ENCODE data around the gene GAS2L1. TPM values are rescaled to one million over a fixed set of nuclear protein-coding genes. Genes with fewer than 3 reads are reported as not detected.

GAS2L1 gene
- total and polyA plus RNA-seq, 2 experiments from 2014 or later, result 5.2 to 9.5 TPM

- TF ChIP-seq CTCF (conservative IDR thresholded peaks at IDR 0.05; ENCODE audit: low read depth in 2 of 2), result no peak
- no peak for TF ChIP-seq JUNB (IDR thresholded peaks at IDR 0.05; ENCODE audit: unreplicated experiment)
- TF ChIP-seq NANOG (IDR thresholded peaks at IDR 0.05; ENCODE audit: borderline replicate concordance), result no peak
Measured at GRCh38 chr22:29265929-29266328, 40.5 kb upstream of the GAS2L1 start (continued).

- H3F3A ChIP-seq (replicated peaks; ENCODE audit: low read depth), result 0 out of 2 replicates have a peak, but pooled peaks cover 2% of the 10 kb centered on the region
- peak overlapping the region; percentile 52 for H2AFZ ChIP-seq
- H3K4me3 ChIP-seq, result peak overlapping the region; percentile 99
- ATAC-seq, result peak; percentile 5
- H3K4me1 Mint-ChIP-seq, result peaks cover 31% of the 10 kb centered on the region
- peaks cover 18% of the 10 kb centered on the region for H3K27me3 Mint-ChIP-seq (ENCODE audit: insufficient read depth, low read depth, poor library complexity)
- peaks cover 30% of the 10 kb centered on the region for H3K4me1 ChIP-seq (ENCODE audit: insufficient read depth)
- H3K36me3 Mint-ChIP-seq (ENCODE audit: low read depth), result peaks cover 70% of the 10 kb centered on the region
- no peaks in the 10 kb centered on the region for H3K9me2 ChIP-seq (ENCODE audit: insufficient read depth)
- H3K4me3 Mint-ChIP-seq, result peak overlapping the region; percentile 92
- H3K27me3 ChIP-seq (ENCODE audit: insufficient read depth), result no peaks in the 10 kb centered on the region
- peak; percentile 17 for DNase-seq (ENCODE audit: low spot score)
- no peaks in the 10 kb centered on the region for H3K9me3 Mint-ChIP-seq
- H3K79me2 ChIP-seq (replicated peaks; ENCODE audit: insufficient read depth), result peaks cover 58% of the 10 kb centered on the region
- H4K20me1 ChIP-seq (replicated peaks; ENCODE audit: insufficient read depth), result peaks cover 29% of the 10 kb centered on the region
- peaks cover 17% of the 10 kb centered on the region for H3K36me3 ChIP-seq (ENCODE audit: insufficient read depth)
- peak overlapping the region; percentile 94 for H3K27ac Mint-ChIP-seq
- peak overlapping the region; percentile 100 for H3K4me2 ChIP-seq
- H3K27ac ChIP-seq (ENCODE audit: low read depth), result peak overlapping the region; percentile 100
- no peak for TF ChIP-seq CREB1 (CRISPR knock-in tag; IDR thresholded peaks at IDR 0.05; ENCODE audit: low read depth)
- TF ChIP-seq STAT1 (IDR thresholded peaks at IDR 0.05; ENCODE audit: unreplicated experiment), result no peak
- TF ChIP-seq JUNB (IDR thresholded peaks at IDR 0.05; ENCODE audit: unreplicated experiment), result no peak
- no peak for TF ChIP-seq POLR2AphosphoS5 (IDR thresholded peaks at IDR 0.05; ENCODE audit: low read depth)
- TF ChIP-seq ETS1 (IDR thresholded peaks at IDR 0.05), result no peak
- TF ChIP-seq NANOG (IDR thresholded peaks at IDR 0.05; ENCODE audit: borderline replicate concordance), result no peak
- no peak for TF ChIP-seq REST (IDR thresholded peaks at IDR 0.05; ENCODE audit: unreplicated experiment)
- TF ChIP-seq ZNF331 (CRISPR knock-in tag; IDR thresholded peaks at IDR 0.05; ENCODE audit: low read depth), result no peak
- TF ChIP-seq ZNF462 (CRISPR knock-in tag; IDR thresholded peaks at IDR 0.05), result no peak
- no peak for TF ChIP-seq EZH2phosphoT487 (IDR thresholded peaks at IDR 0.05; ENCODE audit: unreplicated experiment)
Measured at GRCh38 chr22:29266564-29267461, 39.6 kb upstream of the GAS2L1 start.

Data from GM23338 (cell line).